SHP77 (cell line): ENCODE data around the gene SHFL.

ENCODE experiments used
- DNase-seq, 2 experiments: peaks; one replicate each; lab custom pipeline; 2025; lab: John Stamatoyannopoulos, UW

SHFL gene

DNA sequence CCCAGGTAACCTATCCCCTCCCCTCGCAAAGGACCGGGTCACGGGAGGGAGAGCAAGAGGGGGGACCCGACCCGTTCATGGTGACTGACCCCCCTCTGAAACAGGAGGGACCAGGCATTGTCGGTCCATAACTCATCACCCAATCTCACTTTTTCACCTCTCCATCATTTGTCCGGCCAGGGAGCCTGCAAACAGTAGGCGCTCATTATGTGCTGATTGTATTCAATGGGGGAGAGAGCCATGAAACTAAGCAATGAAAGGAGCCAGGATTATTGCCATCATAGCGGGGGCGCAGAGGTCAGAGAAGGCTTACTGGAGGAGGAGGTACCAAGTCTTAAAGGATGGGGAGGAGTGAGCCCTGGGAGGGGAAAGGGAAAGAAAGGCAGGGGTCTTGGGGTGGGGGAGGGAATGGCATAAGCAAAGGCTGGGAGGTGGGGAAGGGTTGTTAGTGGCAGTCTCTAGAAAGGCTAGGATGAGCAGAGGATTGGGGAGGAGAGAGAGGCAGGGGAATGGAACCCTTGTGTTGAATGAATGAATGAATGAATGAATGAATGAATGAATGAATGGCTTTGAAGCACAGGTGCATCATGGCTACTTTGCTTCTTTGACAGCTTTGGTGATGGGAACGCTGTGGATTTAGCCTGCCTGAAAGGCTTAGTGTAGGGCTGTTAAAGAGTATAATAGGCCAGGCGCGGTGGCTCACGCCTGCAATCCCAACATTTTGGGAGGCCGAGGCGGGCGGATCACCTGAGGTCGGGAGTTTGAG is 1.4 kb downstream of the SHFL start:
- no peak for DNase-seq

DNA sequence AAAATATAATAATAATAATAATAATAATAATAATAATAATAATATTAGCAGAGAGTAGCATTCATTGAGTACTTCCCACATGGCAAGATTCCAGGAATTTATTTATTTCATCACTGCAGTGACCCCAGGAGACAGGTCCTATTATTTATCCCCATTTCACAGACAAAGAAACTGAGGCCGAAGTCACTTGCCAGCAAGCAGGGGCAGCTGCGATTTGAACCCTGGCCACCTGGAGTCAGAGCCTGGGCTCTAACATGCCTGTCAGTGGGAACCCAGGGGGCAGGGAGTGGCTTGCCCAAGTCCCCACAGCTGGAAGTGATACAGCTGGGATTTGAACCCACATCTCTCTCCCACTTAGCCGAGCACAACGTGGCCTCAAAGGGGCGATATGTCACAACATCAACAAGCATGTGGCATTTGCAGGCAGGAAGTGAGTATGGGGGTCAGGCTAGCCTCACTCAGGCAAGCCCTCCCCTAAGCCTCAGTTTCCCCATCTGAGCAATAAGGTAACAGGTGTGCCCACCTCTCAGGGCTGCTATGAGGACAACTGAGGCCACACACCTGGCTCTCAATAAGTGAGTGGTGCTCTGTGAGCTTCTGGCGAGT is 2.9 kb downstream of the SHFL start:
- no peak for DNase-seq

DNA sequence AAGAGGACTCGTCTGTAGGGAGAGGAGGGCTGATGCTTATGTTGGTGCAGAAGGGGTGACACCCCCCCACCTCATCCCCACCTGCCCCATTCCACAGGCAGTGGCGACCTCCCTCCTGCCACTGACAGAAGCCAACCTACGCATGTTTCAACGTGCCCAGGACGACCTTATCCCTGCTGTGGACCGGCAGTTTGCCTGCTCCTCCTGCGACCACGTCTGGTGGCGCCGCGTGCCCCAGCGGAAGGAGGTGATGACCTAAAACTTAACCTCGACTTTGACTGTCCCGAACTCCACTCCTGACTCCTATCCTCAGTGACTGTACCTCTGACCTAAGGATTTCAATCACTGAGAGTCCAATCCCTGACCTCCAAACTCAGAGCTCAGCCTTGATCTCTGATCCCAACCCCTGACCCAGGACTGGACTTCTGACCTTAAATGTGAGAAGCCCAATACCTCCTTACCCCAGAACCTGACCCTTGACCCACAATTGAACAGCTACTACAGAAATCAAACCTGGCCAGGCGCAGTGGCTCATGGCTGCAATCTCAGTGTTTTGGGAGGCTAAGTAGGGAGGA is 3.8 kb downstream of the SHFL start:
- DNase-seq = no peak

DNA sequence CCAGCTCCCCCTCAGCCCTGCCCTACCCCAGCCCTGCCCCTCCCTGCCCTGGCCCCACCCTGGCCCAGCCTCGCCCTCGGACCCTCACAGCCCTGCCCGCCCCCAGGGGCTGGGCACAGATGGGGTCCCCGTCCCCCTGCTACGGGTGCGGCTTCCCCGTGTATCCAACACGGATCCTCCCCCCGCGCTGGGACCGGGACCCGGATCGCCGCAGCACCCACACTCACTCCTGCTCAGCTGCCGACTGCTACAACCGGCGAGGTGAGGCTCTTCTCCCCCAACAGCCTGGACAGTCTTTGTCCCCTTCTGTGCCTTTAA is 5.2 kb downstream of the SHFL start:
- no peak for DNase-seq

DNA sequence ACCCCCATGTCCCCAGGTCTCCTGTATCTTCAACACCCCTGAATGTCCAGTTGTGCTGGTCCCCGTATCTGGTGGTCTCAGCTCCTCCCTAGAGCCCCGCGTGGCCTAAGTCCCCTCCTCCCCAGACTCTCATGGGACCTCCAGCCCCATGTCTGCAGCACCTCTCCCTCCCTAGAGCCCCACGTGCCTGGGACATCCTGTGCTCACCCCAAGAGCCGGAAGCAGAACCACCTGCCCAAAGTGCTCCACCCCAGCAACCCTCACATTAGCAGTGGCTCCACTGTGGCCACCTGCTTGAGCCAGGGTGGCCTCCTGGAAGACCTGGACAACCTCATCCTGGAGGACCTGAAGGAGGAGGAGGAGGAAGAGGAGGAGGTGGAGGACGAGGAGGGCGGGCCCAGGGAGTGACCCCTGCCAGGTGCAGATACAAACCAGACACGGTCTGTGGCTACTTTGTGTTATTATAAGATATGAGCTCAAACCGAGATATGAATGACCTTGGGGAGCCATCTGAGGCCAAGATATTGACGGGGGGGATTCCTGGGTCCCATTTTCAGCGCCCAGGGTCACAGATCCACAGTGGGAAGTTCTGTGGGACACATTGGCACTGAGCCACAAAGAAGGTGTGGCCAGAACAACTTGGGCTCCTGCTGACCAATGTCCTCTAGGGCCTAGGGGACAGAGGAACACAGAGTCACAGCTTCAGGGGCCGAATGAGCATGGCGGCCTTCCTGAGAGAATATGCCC is 6.0 kb downstream of the SHFL start:
- DNase-seq = no peak

DNA sequence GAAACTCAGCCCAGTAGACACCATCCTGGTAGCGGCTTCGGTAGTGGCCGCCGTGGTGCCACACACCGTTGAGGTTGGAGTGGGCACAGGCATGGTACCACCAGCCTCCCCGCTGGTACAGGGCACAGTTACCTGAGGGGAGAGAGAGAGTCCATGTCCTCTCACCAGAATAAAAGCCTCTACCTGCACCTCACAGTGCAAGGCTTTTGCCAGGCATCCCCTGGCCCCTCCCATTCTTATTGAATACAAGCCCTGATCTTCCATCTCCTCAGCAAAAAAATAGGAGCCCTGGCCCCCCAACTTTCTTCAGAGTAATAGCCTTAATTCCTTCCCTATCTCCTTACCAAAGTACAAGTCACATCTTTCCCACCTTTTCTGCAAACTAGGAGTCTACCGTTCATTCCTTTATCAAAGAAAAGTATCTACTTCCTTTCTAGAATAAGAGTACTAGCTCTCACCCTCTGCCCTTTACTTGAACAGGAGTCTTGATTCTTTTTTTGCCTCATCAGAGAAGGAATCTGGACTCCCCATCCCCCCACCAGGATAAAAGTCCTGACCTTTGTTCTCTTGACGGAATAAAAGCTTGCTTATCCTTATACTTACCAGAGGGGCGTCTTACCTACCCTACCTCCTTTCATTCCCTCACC is 6.7 kb downstream of the SHFL start:
- DNase-seq = no peak

DNA sequence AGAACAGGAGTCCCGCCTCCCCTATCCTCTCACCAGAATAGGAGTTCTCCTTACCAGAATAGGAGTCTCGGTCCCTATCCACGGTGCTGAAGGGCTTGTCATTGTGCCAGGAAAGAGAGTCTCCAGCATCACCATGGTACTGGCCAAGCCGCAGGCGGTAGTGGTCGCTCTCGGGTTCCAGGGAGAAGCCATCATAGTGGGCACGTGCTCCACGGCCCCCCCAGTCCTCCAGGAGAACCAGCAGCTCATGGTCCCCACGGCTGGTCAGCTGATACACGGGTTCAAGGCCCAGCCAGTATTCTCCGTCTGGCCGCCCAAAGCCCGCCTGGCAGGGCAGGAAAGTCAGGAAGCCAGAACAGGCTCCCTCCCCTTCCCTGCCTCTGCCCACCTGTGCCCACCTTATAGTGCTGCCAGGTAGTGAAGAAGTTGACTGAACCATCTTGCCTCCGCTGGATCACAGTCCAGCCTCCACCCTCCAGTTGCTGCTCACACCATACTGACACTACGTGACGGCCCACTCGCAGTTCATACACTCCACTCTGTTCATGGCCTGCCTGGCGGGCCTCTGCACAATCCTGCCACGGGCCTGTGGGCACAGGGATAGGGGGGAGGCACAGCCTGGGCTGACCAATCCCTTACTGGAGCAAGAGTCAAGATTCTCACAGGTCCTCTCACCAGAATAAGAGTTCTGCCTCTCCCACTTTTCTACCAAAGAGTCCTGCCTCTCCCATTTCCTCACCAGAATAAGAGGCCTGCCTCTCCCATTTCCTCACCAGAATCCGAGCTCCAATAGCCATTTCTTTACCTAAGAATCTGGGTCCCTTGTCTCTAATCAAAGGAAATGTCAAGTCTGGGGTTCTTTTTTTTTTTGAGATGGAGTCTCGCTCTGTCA is 7.4 kb downstream of the SHFL start:
- no peak for DNase-seq

DNA sequence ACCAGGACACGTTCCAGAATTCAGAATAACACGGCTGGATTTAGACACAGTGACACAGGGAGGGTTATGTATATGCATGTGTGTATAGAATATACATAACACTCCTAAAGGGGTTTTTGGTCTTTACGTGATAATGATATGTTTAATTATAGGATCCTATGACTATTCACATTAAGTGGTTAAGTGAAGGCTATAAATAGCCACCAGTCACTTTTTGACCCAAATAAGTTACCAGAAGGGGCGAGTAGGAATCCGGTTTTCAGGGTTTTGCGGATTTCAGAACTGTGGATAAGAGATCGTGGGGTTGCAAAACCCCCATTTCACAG is 9.5 kb downstream of the SHFL start:
- no peak for DNase-seq

DNA sequence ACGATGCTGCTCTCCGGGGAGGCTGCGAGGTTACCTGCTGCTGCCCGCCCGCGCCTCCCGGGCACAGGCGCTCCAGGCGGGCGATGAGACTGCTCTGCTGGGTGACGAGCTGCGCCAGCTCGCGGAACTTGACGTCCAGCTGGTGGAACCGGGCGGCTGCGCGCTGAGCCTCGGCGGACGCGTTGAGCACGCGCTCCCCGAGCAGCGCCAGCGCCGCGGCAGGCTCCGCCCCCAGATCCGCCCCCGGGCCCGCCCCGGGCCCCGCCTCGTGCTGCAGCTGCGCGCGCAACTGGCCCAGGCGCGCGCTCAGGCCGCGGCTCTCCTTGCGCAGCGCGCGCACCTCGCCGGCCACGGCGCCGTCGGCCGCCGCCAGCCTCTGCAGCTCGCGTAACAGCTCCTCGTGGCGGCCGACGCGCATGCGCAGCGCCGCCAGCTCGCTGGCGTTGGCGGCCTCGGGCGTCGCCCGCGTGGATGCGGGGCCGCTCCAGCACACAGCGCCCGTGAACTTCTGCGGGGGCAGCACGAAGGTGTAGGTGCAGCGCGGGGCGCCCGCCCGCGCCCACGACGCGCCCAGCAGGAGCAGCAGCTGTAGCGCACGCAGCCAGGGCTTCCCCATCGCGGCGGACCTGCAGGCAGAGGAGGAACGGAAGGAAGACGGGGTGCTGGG is 10.0 kb downstream of the SHFL start:
- DNase-seq = peak; percentile 90 to 93

DNA sequence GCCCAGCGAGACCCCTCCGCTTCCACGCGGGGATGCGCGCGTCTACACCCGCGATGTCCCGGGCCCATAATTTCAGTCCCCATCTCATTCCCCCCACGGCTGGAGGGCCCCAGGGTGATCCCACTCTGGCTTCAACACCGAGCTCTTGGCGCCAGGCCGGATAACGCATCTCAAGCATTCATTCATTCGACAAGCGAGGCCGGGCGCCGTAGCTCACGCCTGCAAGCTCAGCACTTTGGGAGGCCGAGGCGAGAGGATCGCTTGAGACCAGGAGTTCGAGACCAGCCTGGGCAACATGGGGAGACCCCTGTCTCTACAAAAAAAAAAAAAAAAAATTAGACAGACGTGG is 10.5 kb downstream of the SHFL start:
- DNase-seq = peak in 1 of 2 experiments; percentile 52

DNA sequence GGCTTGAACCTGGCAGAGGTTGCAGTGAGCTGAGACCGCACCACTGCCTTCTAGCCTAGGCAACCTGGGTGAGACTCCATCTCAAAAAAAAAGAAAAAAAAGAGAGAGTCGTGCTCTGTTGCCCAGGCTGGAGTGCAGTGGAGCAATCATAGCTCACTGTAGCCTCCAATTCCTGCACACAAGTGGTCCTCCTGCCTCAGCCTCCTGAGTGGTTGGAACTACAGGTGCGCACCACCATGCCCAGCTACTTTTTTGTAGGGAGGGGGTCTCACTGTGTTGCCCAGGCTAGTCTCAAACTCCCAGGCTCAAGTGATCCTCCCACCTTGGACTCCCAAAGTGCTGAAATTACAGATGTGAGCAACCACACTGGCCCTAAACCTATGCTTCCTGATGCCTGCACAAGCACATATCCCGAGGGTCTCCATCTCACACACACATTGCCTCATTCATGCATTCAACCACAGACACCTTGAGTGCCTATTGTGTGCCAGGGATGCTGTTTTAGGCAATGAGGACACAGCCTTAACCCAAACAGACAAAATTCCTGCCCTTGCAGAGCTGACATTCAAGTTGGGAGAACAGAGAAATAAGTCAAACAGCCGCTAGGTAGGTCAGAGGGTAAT is 14.2 kb downstream of the SHFL start:
- DNase-seq = no peak

DNA sequence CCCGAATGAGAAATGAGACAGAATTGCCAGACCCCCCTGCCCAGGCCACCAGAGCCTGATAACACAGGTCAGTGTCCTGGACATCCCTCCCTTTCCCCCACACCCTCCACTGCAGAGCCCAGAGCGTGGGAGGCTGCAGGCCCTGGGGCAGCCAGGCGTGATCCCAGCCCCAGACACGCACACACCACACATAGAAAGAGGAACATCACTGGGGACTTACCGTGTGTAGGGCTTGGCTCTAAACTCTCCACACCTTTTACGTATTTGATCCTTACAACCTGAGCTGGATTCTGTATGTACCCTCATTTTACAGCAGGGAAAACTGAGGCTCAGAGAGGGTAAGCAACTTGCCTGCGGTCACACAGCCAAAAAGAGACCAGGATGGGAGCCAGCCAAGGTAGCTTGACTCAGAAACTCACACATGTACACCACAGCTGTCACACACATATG is 16.7 kb downstream of the SHFL start:
- DNase-seq = no peak

DNA sequence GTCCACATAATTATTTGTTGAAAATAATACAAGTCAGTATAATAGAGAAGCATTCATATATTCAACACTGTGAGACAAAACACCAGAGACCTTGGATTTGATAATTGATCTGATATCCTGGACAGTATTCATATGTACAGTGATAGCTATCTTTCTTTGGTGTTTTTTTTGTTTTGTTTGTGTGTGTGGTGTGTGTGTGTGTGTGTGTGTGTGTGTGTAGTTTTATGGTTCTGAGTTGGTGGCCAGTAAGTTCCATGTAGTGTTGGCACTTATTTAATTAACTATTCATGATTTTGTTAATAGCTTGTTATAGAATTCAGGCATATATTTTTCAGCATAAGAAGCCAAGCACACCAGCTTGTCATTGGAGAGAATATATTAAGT is 18.0 kb downstream of the SHFL start:
- no peak for DNase-seq

GRCh38 chr19:10104665-10105508 is 18.8 kb downstream of the SHFL start:
- DNase-seq = no peak

DNA sequence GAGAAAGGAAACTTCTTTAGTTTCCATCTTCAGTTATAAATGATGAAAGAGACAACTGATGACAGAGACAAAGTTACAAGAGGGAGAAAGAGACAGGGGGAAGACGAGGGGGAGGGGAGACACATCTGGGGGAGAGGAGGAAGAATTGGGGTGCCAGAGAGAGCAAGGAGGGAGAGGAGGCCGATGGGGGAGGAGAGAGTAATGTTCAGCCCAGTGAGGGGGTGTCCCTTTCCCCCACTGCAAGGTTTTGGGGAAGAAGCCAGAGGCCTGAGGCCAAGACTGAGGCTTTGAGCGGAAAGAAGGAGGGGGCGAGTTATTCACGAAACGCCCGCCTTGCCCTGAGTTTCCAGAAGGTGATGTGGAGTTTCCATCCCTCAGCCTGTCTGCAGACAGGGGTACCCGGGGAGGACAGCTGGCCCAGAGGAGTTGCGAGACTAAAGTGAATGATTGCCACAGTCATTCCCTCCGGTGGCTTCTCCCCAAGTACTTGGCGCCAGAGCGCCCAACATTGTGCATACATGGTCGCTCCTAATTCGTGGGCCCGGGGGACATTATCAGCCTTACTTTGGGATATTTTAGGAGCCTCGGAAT is 19.5 kb downstream of the SHFL start:
- no peak for DNase-seq

DNA sequence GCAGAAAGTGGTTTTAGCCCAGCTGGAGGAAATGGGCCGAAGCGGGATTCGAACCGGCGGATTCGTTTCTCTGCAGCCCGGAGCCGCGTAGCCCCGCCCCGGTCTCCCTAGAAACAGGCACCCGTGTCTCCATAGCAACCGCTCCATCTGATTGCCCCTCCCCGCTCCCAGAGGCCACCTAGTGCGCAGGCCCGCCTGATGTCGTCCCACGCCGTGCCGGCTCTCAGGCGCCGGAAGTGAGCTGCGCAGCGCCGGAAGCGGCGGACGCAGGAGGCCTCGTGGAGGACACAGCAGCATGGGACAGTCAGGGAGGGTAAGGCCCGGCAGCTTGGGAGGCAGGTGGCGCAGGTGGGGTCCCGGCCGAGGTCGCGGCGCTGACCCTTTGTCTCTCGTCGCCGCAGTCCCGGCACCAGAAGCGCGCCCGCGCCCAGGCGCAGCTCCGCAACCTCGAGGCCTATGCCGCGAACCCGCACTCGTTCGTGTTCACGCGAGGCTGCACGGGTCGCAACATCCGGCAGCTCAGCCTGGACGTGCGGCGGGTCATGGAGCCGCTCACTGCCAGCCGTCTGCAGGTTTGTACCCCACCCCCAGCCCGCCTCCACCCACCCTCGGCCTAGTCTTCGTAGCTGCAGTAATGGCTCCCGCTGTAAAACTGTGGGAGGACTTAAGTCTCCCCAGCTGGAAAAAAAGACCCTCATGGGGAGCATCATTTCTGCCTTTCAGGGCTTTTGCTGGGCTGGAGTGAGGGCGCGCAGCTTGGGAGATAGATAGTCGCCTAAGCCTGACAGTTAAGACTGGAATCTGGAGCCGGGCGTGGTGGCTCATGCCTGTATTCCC is 20.2 kb downstream of the SHFL start, which contains the start of gene PPAN:
PPAN (plus strand) TSS at position 263 of the 837 bp plus-strand sequence; CDS start at position 296, 33 bp downstream.
- DNase-seq = peak; percentile 93 to 98

- no peak for DNase-seq
Measured at GRCh38 chr19:10107254-10107653, 21.1 kb downstream of the SHFL start.

- no peak for DNase-seq
Measured at GRCh38 chr19:10107817-10108367, 21.8 kb downstream of the SHFL start.
